ENCODE data around the gene DPP6.

GRCh38 chr7:154463794-154464193 lies 411.6 kb downstream of the DPP6 start:
- TF ChIP-seq, protein P1, sequence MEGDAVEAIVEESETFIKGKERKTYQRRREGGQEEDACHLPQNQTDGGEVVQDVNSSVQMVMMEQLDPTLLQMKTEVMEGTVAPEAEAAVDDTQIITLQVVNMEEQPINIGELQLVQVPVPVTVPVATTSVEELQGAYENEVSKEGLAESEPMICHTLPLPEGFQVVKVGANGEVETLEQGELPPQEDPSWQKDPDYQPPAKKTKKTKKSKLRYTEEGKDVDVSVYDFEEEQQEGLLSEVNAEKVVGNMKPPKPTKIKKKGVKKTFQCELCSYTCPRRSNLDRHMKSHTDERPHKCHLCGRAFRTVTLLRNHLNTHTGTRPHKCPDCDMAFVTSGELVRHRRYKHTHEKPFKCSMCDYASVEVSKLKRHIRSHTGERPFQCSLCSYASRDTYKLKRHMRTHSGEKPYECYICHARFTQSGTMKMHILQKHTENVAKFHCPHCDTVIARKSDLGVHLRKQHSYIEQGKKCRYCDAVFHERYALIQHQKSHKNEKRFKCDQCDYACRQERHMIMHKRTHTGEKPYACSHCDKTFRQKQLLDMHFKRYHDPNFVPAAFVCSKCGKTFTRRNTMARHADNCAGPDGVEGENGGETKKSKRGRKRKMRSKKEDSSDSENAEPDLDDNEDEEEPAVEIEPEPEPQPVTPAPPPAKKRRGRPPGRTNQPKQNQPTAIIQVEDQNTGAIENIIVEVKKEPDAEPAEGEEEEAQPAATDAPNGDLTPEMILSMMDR (conservative IDR thresholded peaks at IDR 0.05 in 1 of 2, IDR thresholded peaks at IDR 0.05 in 1 of 2; ENCODE audit: extremely low read depth in 1 of 2, insufficient read depth in 1 of 2, low read depth in 1 of 2, low read length in 2 of 2) = no peak
- TF ChIP-seq EZH2 (IDR thresholded peaks at IDR 0.05; ENCODE audit: borderline replicate concordance, low read length) = no peak
